VCaP (cell line): ENCODE data around the gene CTNND2.

ENCODE experiments used
- H3K27ac ChIP-seq: fragments of 450-650 bp; 2 replicates; pipeline ENCODE4 v1.5.1; 2017
- CTCF ChIP-seq: fragments of 450-650 bp; conservative IDR thresholded peaks from 2 replicates; pipeline ENCODE4 v1.5.1; 2017; ENCODE audit warnings: mild to moderate bottlenecking, moderate library complexity

Gene CTNND2

GRCh38 chr5:10987925-10988504, 916.2 kb downstream of the CTNND2 start:
- TF ChIP-seq CTCF = peak; percentile 95
- peak overlapping the region; percentile 20; the same call in 1 of the 2 replicates for H3K27ac ChIP-seq

GRCh38 chr5:10987276-10987924, 916.8 kb downstream of the CTNND2 start:
- no peak overlapping the region for H3K27ac ChIP-seq
- TF ChIP-seq CTCF = no peak

- no peak for TF ChIP-seq CTCF
- no peak overlapping the region for H3K27ac ChIP-seq
Measured at GRCh38 chr5:10985721-10986110, 918.5 kb downstream of the CTNND2 start.

DNA sequence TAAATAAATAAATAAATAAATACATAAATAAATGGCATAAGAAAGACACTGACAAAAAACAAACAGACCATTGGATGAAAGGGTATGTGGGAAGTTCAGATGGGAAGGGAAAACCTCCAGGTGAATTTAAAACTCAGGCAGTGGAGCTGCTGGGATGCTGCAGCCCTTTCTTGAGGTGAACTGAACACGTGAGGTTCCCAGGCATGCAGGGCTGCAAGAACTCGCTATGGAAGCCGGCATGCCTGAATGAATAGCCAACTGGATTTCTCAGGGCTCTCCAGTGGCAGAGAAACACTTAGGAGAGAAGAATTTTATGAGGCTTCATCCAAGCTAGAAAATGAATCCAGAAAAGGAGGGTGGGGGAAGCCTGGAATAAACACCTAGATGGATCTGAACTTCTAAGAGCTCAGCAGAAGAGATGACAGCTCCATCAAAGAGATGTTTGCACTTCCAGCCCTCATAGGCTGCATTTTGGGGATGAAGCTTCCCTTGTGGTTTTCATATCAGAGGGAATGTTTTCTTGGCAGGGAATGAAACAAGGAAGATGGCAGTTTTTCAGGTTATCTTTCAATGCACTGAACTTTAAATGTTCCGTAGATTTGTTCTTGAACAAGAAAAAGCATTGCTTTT, 919.0 kb downstream of the CTNND2 start:
- H3K27ac ChIP-seq = no peak overlapping the region
- TF ChIP-seq CTCF = no peak

- TF ChIP-seq CTCF = no peak
- H3K27ac ChIP-seq = no peak overlapping the region
Measured at GRCh38 chr5:10984021-10984715, 920.1 kb downstream of the CTNND2 start.

DNA sequence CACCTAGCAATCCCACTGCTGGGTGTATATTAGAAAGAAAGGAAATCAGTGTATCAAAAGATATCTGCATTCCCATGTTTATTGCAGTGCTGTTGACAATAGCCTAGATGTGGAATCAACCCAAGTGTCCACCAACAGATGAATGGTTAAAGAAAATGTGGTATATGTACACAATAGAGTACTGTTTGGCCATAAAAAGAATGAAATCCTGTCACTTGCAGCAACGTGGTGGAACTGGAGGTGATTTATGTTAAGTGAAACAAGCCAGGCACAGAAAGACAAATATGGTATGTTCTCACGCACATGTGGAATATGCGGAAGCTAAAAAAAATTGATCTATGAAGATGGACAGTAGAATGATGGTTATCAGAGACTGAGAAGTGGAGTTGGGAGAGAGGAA, 921.6 kb downstream of the CTNND2 start:
- TF ChIP-seq CTCF = no peak
- no peak overlapping the region for H3K27ac ChIP-seq

GRCh38 chr5:10981932-10982331, 922.3 kb downstream of the CTNND2 start:
- H3K27ac ChIP-seq = no peak overlapping the region
- TF ChIP-seq CTCF = no peak
